Colonic mucosa (tissue), 4 donors: ENCODE measurements around the gene CTF1. TPM values are rescaled to one million over a fixed set of nuclear protein-coding genes. Genes with fewer than 3 reads are reported as not detected.

ENCODE experiments used
- DNase-seq: peaks from one replicate; pipeline ENCODE4 v3.0.0-alpha.2; 2020
- H3K27ac ChIP-seq: fragments of 200-600 bp; one replicate; pipeline ENCODE4 v1.8.0; 2021
- H3K27me3 ChIP-seq: fragments of 200-600 bp; one replicate; pipeline ENCODE4 v1.8.0; 2021
- H3K36me3 ChIP-seq: fragments of 200-600 bp; one replicate; pipeline ENCODE4 v1.8.0; 2021
- H3K4me1 ChIP-seq: fragments of 200-600 bp; one replicate; pipeline ENCODE4 v1.8.0; 2021; ENCODE audit warnings: mild to moderate bottlenecking
- H3K4me3 ChIP-seq: fragments of 200-600 bp; one replicate; pipeline ENCODE4 v1.8.0; 2021
- H3K9ac ChIP-seq, 2 donors: one replicate each; pipeline ENCODE4 v1.7.0; 2013; ENCODE audit warnings: control low read depth in 2 of 2, low read depth in 2 of 2, low read length in 2 of 2
- H3K9me3 ChIP-seq: fragments of 200-600 bp; one replicate; pipeline ENCODE4 v1.8.0; 2021
- CTCF ChIP-seq: fragments of 200-600 bp; IDR thresholded peaks from one replicate; pipeline ENCODE4 v1.8.0; 2022; ENCODE audit warnings: antibody characterized with exemption, mild to moderate bottlenecking
- intact Hi-C: fragments of 100-400 bp; cut with DNase I; formaldehyde crosslinking; loops from one replicate; pipeline ENCODE4 v1.14.1; 2022
- total RNA-seq, 2 donors: library from RNA; stranded (reverse); fragmentation: NEBNext Ultra II Directional in 1 of 2; extraction: Animal tissue kit (Norgen Biotek cat#: 25700) in 1 of 2; gene quantifications; one replicate each; pipeline ENCODE4 v1.2.1, GENCODE V29; 2021
- donor health status: healthy.
- donor health status: DM: no; HTN: no; CAD: no.
- donor health status: DM: no; HTN: no; CAD: no.

CTF1 gene
- total RNA-seq, 2 donors from 2014 or later: 0.72 to 1.6 TPM

- no peaks in the 10 kb centered on the region for H3K9me3 ChIP-seq
- no peaks in the 10 kb centered on the region for H3K36me3 ChIP-seq
- peaks cover 12% of the 10 kb centered on the region for H3K4me1 ChIP-seq
- peak overlapping the region; percentile 90 for H3K4me3 ChIP-seq
- H3K27me3 ChIP-seq: no peaks in the 10 kb centered on the region
- H3K9ac ChIP-seq: peak overlapping the region; percentile 26 to 86
- H3K27ac ChIP-seq: peak overlapping the region; percentile 94
- intact Hi-C loops: no loop called here
- DNase-seq: peak; percentile 89
- no peak for TF ChIP-seq CTCF
Measured at GRCh38 chr16:30947859-30948666, 51.6 kb downstream of the CTF1 start.

DNA sequence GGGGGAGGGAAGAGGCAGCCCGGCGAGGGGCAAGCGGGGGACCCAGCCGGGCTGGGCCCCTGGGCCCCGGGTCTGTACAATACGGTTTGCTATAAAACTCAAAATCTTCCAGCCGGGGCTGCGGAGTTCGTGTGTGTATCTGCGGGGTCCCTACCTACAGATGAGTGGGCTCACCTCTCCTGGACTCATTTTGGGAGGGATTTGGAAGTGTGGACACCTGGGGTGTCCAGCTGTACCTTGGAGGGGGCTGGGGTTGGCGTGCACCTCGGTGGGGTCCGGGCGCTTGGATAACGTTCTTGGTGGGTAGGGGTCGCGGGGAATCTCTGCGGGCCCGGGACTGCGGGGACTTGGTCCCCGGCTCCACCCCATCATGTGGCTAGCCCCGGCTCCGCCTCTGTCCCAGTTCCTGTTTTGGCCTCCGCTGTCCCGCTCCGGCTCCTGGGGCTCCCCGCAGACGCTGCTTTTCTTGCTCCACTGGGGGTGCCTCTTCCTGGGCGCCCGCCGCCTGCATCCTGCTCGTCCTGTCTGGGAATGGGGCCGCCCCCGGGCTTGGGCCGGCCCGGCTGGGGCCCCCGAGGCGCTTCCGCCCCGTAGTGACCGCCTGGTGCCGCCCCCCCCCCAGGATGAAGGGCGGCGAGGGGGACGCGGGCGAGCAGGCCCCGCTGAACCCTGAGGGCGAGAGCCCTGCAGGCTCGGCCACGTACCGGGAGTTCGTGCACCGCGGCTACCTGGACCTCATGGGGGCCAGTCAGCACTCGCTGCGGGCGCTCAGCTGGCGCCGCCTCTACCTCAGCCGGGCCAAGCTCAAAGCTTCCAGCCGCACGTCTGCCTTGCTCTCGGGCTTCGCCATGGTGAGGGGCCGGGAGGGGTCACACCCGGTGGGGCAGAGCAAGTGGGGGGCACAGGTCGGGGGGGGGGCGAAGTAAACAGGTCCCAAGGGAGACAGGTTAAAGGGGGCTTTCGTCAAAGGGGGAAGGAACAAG, 52.5 kb downstream of the CTF1 start, which contains the start of gene ORAI3:
Gene ORAI3, plus strand, starts transcription at position 402 of the 983 bp plus-strand sequence. Its CDS starts 222 bp downstream, at position 624.
- DNase-seq: peak; percentile 83
- Histone ChIP-seq H3K4me1 (peaks cover 12% of the 10 kb centered on the region), H3K9ac (peak within 1 kb of the TSS; percentile 86 to 91), H3K4me3 (peak within 1 kb of the TSS; percentile 90), H3K27me3 (no peaks in the 10 kb centered on the region), H3K36me3 (no peaks in the 10 kb centered on the region), H3K27ac (peak within 1 kb of the TSS; percentile 94), H3K9me3 (no peaks in the 10 kb centered on the region)
- intact Hi-C loops: no loop called here
- no peak for TF ChIP-seq CTCF

- H3K36me3 ChIP-seq: no peaks in the 10 kb centered on the region
- H3K27ac ChIP-seq: peak overlapping the region; percentile 94
- no peaks in the 10 kb centered on the region for H3K9me3 ChIP-seq
- peaks cover 12% of the 10 kb centered on the region for H3K4me1 ChIP-seq
- DNase-seq: peak; percentile 90
- H3K4me3 ChIP-seq: peak overlapping the region; percentile 90
- no peak for TF ChIP-seq CTCF
- peak overlapping the region; percentile 86 to 91 for H3K9ac ChIP-seq
- no peaks in the 10 kb centered on the region for H3K27me3 ChIP-seq
- intact Hi-C loops: no loop called here
Measured at GRCh38 chr16:30949650-30950515, 53.5 kb downstream of the CTF1 start.

DNA sequence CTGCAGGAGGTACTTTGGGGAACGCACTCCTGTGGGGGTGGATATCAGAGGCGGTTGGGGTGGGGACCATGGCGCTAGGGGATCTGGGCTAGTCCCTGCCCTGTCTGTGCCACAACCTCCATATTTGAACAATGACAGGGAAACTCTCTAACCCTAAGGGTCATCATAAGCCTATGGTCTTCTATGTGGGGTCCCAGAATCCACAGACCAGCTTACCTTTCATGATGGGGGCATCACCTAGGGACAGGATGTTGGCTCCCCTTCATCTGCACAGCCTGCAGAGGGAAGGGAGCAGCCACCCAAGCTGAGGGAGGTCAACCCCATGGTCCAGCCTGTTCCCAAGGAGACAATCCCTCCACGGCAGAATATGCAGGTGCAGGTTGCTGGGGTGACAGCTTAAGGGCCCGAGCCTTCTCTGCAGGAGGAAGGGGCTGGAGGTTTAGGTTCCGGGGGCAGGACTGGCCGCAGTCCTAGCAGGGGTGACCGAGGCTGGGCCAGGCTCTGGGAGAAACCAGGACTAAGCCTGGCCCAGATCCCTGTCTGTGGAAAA, 54.2 kb downstream of the CTF1 start:
- intact Hi-C loops: no loop called here
- Histone ChIP-seq H3K4me3 (no peak overlapping the region), H3K9me3 (no peaks in the 10 kb centered on the region), H3K36me3 (no peaks in the 10 kb centered on the region), H3K27ac (peak overlapping the region; percentile 94), H3K4me1 (peaks cover 12% of the 10 kb centered on the region), H3K9ac (peak overlapping the region in 1 of 2 donors; percentile 91), H3K27me3 (no peaks in the 10 kb centered on the region)
- no peak for TF ChIP-seq CTCF
- no peak for DNase-seq
